GM19193 (cell line): ENCODE measurements around the gene SPC25.

ENCODE experiments used
- POLR2A ChIP-seq: IDR thresholded peaks from 4 replicates; pipeline ENCODE4 v1.6.1; 2011; ENCODE audit not compliant: insufficient read depth, insufficient read length; ENCODE audit errors: extremely low read depth

SPC25 gene, protein sequence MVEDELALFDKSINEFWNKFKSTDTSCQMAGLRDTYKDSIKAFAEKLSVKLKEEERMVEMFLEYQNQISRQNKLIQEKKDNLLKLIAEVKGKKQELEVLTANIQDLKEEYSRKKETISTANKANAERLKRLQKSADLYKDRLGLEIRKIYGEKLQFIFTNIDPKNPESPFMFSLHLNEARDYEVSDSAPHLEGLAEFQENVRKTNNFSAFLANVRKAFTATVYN

DNA sequence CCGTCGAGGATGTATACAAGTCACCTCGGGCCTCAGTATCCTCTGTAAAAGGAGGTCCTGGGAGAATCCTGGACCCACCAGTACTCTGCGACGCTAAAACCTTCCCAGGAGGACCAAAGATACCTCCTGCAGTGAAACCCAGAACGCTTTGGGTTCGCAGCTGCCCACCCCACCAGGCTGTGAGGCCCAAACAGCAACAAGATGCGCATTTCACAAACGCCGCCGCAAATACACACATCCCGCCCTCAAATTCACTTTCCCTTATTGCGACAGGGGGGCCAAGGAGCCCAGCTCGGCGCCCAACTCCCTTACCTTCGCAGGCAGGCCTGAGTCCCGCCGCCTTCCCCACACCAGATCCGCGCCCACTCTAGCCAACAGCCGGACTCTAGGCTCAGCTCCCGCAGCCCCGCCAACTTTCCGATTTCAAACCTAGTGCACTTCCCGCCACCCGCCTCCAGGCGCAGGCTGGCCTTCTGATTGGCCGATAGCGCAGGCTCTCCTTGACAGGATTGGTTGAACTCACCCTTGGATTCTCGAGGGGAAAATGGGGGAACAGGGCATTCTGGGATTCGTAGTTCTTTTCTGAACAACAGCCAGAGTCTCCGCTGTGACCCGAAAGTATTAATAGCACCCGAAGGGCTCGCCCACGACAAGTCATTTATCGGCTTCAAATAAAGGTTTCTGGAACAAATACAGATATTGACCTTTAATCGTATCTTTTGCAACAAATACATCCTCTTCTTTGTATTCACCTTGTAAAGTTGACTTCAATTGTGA lies at the start of gene SPC25:
Gene SPC25, minus strand, starts transcription at position 425 of the 777 bp plus-strand sequence. CDS start 911 bp downstream, outside the sequence.
- peak; percentile 58 for TF ChIP-seq POLR2A

DNA sequence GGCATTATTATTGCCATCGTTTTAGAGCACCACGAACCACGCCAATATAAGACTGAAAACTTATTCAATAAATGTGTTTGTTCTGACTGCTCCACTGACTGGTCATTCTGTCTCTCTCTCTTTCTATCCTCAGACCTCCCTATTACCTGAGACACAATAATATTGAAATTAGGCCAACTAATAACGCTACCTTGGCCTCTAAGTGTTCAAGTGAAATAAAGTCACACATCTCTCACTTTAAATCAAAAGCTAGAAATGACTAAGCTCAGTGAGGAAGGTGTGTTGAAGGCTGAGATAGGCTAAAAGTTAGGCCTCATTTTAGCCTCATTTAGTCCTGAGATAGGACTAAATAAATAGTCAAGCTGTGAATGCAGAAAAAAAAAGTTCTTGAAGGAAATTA lies 49.7 kb upstream of the SPC25 start:
- no peak for TF ChIP-seq POLR2A

DNA sequence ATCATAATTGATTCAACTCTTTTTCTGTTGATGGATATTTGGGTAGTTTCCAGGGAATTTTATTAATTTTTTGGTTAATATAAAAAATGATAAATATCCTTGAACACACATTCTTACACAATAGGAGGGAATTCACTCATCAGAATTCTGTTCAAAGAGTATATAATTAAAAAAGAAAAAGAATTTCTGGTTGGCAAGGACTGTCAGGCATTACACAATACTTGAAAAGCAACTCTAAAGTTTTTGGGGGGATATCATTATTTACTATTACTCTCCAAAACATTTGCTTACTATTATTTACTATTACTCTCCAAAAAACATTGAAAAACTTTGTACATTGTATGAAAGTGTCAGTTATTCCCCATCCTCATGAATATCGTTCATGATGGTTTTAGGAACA lies 48.8 kb upstream of the SPC25 start:
- no peak for TF ChIP-seq POLR2A

DNA sequence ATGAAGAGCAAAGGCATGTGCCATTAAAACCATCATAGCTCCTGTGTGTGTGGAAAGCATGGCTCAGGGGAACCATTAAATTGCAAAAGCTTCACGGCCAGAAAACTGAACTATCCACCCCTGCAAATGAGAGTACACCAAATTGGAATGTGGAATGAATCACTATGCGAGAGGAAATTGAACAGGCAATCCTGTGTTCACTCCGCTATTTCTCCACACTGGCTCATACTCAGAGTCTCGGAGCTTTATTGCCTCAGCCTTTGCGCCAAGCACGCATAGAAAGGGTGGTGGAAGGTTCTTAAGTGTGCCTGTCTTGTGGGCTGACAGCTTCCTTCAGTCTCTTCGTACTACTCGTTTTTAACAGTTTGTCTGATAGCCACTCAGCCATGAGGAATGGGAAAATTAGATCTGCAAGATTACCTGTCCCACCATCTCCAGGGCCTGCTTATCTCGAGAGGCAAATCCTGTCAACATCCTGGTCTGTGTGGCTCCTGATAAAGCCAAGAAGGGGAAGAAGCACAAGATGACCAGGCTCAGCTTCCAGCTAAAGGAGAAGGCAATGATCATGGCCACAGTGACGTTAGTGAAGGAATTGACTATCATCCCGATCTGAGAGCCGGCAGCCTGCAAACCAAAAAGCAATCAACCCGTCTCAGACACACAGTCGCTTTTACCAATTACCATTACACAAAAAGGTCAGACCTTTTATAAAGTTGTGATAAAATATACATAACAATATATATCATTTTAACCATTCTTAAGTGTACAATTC lies 45.8 kb upstream of the SPC25 start:
- no peak for TF ChIP-seq POLR2A

DNA sequence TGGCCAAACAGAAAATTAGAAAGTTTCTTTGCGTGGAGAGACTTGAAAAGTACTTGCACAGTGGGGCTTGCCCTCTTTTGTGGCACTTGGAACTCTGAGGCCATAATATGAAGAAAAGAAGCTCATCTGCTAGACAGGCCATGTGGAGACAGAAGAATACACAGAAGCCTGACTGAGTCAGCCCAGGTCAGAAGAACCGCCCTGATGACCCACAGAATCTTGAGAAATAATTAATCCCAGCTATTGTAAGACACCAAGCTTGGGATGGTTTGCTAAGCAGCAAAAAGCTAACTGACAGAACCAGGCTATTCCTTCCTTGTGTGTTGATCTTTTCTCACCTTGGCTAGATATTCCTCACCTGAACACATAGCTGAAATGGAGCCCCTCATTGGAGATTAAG lies 44.6 kb upstream of the SPC25 start:
- no peak for TF ChIP-seq POLR2A

DNA sequence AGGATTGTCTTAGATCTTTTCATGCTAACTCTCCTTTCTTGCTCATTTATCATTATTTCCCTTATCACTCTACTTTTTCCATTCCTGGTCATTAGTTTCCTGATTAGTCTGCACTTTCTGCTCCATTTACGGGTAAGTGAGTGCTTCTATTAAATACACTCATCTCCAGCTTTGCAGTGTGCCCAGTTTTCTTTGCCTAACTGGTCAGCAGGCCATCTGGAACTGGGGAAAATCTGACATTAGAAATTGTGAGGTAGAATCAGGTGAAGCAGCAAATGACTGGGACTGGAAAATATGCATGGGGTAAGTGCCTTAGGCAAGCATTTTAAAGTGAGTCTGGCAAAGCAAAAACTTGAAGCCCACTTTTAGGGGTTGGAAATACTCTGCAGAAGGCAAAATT lies 40.0 kb upstream of the SPC25 start:
- TF ChIP-seq POLR2A: no peak

DNA sequence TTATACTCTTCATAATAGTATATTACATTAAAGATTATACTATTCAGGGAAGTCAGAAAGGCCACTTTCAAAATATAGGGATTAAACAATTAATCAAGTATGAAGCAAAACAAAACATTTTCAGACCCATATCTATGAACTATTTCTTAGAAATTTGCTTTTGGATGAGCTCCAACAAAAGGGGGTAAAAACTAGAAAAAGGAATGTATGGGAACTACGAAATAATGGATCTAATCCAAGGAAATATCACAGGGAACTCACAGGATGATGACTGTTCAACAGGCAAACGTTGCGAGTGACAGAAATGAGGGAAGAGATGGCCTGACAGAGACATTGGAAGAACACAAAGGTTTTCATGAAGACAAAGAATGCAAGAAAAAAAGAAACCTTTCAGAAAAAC lies 38.8 kb upstream of the SPC25 start:
- no peak for TF ChIP-seq POLR2A

DNA sequence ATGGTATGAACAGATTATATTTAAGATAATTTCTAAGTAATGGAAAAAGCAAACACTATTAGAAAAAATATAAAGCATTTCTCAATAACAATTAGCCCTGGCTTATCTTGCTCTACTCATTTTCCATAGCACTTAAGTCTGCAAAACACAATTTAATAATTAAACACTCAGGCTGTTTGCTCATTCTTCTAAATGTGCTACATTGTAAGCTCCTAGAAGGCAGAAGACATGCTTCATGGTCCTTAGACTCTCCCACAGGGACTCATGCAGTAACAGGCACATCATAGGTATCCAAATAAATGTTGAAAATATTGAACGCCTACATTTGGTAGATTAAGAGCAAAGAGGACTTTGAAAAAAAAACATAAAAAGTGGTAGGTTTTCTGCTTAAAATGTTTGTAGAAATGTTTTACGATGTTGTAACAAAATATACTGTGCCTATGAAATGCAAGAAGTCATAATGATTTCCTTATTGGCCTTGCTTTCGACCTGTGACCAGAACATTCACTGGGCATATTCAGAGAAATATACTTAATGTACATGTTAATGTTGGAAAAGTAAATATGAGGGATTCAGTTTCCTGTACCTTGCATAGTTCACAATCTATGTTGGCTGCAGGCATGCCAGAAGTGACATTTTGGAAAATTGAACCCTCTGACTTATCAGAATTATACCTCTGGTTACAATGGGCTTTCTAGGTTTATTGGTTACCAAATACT lies 38.0 kb upstream of the SPC25 start:
- no peak for TF ChIP-seq POLR2A

DNA sequence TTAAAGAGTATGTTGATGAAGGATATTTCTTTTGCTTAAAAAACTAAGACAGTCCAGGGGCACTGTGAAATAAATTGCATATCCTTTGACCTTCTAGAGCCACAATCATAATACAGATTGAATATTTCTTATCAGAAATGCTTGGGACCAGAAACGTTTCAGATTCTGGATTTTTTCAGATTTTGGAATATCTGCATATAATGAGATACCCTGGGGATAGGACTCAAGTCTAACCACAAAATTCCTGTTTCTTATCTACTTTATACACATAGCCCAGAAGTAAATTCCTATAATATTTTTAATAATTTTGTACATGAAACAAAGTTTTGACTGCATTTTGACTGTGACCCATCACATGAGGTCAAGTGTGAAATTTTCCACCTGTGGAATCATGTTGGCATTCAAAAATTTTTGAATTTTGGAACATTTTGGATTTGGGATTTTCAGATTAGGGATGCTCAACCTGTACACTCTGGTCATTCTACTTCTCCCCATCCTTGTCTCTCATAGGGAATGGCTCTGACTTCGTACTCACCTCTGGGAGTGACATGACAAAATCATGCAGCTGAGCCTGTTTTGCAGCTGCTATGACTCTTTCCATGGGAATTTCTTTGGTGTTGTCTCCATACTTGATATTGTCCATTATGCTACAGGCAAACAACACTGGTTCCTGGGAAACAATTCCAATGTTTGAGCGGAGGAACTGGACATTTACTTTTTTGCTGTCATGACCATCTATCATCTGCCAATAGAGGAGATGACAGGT lies 36.6 kb upstream of the SPC25 start:
- no peak for TF ChIP-seq POLR2A

DNA sequence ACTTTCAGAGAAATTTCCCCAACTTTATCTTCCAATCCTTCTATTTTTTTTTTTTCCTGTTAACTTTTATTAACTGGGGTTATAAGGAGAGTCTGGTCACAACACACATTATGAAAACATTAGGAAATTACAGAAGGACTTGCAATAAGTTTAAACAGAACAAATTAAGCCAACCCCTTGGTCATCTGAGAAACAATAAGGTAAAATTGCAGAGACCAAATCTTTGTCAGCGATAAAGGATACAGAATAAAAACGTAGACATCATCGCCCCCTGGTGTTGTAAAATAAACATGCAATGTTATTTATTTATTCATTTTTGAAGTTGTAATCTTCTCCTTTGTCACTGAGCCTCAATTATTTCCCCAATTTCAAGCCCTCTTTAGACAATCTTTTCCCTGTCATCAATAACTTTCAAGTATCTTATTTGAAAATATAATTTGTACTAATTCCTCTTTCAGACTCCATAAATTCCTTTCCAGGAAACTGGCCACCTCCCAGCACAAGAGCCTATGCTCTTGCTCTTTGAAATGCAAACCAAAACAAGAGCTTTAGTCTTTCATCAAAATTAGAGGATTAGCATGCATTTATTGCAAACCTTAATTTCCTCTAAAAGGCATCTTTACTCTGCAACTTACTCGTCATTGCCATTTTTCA lies 30.4 kb upstream of the SPC25 start:
- no peak for TF ChIP-seq POLR2A

DNA sequence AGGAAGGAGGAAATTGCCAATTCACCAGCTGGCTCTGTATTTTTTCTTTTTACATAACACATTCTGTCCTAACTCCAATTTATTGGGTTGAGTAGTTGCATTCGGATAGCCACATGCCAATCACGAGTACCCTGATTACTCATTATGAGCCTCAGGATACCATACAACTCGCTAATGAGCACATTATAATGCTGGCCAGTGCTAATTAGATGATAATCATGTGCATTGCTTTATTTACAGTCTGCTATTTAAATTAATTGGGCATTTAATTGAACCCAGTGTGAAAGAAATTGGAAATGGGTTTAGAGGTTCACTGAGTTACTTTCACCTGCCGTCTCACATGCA lies 26.1 kb upstream of the SPC25 start:
- no peak for TF ChIP-seq POLR2A

DNA sequence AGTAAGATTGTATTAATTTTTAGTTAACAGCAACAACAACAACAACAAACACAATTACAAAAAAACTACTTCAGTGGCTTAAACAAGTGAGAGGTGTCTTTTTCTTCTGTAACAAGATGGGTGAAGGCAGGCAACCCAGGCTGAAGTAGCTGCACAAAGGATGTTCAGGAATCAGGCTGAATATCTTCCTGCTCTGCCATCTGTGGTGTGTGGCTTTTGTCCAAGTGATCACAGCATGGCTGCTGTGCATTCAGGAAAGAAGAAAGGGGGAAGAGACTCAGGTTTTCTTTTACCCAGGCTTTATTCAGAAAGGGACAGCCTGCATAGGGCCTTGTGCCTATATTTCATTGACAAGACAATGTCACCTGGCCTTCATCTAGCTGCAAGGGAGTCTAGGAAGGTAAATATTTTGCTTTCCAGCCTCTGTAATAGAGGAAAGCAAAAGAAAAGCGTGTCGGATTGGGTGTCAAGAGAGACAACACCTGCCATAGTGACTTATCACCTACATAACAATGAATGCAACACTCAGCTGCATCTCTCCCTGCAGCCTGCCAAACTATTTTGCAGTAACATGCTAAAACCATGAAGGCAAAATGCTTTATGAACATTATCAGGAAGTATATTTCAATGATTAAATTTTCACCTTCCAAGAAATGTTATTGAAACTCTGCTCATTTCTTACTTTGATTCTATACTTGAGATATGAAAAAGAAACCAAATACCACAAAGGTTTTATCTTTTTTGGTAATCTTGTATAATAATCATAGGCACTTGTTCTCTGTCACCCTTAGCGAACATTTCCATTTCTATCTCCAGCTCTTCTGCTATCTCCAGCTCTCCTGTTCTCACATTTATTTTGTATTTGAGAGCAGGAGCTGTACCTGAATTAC lies 25.5 kb upstream of the SPC25 start:
- no peak for TF ChIP-seq POLR2A

DNA sequence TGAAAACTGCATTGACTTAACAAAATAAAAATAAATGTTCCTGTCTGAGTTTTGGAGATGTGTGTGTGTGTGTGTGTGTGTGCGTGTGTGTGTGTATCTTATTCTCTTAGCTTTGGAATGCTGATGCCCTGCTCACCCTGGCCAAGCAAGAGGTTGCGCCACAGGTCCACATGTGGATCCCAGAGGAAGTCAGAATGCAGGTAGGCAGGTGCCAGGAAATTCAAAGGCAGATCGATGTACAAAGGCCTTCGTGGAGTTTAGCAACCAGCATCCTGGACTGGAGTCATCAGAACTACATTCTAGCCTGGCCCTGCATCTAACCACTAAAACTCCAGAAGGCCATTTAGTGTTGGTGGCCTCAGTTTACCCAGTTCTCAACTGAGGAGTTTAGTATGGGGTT lies 23.3 kb upstream of the SPC25 start:
- no peak for TF ChIP-seq POLR2A
